Peyer's patch (tissue), 4 donors: Measurements from ENCODE around the gene SCARF2.

Source experiments
- CTCF ChIP-seq, 6 experiments: fragments of 450-650 bp in 4 of 6; fragments of 200-600 bp in 2 of 6; sonication (generic) in 1 of 6; IDR thresholded peaks; one replicate each; pipeline ENCODE4 v1.5.1; 2017 to 2019; ENCODE audit warnings: antibody characterized with exemption in 6 of 6, mild to moderate bottlenecking in 3 of 6, moderate library complexity in 1 of 6
- POLR2A ChIP-seq, 2 donors: fragments of 450-650 bp; IDR thresholded peaks; one replicate each; pipeline ENCODE4 v1.5.1; 2017; ENCODE audit warnings: antibody characterized with exemption in 2 of 2, mild to moderate bottlenecking in 2 of 2, moderate library complexity in 2 of 2

GRCh38 chr22:20429254-20430100, 8.1 kb downstream of the SCARF2 start:
- no peak for TF ChIP-seq CTCF (IDR thresholded peaks at IDR 0.05)
- TF ChIP-seq POLR2A (IDR thresholded peaks at IDR 0.05) = no peak
